GM20000 (cell line): ENCODE measurements around the gene TRIOBP.

Experiments
- DNase-seq: peaks from one replicate; pipeline ENCODE4 v3.0.0; 2012; ENCODE audit warnings: low spot score
- TF ChIP-seq, protein P1 (sequence below): IDR thresholded peaks from 2 replicates; pipeline ENCODE4 v1.5.1; 2012; ENCODE audit warnings: mild to moderate bottlenecking, control low read depth; ENCODE audit errors: extremely low read depth, missing control alignments

Gene TRIOBP

DNA sequence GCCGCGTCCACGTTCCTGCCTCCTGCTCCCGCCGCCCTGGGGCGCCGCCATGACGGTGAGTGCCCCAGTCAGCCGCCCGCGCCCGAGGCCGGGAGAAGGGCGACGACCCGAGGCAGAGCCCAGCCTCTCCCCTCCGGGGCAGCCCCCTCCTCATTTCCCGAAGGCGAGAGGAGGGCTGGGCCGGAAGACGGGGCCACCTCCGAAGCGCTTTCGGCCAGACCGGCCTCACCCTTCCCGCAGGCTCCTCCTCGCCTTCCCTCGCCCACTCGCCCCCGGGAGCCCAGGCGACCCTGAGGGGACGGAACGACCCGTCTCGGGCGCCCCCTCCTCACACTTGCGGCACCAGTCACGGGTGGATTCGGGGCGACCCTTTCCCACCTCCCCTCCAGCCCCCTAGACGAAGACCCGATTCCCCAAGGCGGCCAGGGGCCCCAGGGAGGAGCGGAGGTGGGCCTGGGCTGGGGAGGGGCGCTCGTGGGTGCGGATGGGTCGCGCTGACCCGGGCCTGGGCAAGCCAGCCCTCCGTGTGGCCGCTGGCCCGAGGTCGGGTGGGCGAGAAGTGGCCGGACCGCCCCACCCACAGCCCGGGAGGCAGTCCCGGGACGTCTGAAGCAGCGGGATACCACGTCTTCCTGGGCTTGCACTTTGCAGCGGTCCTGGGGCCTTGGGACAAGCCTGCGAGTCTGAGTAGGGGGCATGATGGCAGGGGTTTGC, 49.7 kb downstream of the TRIOBP start:
- peak; percentile 55 for DNase-seq
- TF ChIP-seq, protein P1, sequence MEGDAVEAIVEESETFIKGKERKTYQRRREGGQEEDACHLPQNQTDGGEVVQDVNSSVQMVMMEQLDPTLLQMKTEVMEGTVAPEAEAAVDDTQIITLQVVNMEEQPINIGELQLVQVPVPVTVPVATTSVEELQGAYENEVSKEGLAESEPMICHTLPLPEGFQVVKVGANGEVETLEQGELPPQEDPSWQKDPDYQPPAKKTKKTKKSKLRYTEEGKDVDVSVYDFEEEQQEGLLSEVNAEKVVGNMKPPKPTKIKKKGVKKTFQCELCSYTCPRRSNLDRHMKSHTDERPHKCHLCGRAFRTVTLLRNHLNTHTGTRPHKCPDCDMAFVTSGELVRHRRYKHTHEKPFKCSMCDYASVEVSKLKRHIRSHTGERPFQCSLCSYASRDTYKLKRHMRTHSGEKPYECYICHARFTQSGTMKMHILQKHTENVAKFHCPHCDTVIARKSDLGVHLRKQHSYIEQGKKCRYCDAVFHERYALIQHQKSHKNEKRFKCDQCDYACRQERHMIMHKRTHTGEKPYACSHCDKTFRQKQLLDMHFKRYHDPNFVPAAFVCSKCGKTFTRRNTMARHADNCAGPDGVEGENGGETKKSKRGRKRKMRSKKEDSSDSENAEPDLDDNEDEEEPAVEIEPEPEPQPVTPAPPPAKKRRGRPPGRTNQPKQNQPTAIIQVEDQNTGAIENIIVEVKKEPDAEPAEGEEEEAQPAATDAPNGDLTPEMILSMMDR, result no peak

DNA sequence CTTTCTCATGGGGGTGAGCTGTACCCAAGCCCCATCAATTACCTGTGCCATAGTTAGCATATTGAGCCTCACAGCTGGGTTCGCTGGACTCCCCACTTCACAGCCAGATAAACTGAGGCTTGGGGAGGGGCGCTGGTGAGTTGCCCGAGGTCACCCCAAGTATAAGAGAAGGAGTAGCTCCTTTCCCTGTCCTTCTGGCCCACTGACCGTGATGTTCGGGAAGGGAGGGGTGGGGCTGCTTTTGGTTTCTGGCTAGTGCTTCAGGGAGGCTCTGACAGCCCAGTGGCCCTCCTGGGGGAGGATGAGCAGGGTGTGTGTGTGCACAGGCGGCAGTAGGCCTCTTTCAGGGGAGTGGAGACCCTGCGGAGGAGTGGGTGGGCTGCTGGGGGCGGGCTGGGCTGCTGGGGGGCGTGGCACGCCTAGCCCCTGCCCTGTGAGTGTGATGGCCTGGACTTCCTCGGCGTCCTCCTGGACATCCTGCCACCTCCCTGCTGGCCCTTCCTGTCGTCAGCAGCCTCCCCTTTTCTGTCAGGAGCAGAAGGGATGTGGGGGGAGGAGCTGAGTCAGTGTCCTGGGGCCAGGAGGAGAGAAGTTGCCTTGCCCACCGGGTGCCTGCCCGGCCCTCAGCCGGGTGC, 50.3 kb downstream of the TRIOBP start:
- DNase-seq, result no peak
- TF ChIP-seq, protein P1, result no peak

DNA sequence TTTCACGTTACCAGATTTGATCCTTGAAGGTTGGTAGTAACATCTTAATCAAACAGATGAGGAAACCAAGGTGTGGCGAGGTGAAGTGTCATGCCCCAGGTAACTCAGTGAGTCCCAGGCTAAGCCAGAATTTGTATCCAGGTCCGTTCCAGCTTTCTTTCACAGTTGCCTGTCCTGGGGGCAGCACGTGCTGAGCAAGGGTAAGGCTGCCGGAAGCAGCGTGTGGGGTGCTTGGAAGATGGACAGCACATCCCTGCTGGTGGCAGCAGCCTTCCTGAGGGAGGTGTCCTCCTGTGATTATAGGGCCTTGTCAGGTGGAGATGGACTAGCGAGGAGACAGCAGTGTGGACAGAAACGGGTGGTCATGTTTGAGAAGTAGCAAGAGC, 50.9 kb downstream of the TRIOBP start:
- DNase-seq, result no peak
- TF ChIP-seq, protein P1, result no peak

DNA sequence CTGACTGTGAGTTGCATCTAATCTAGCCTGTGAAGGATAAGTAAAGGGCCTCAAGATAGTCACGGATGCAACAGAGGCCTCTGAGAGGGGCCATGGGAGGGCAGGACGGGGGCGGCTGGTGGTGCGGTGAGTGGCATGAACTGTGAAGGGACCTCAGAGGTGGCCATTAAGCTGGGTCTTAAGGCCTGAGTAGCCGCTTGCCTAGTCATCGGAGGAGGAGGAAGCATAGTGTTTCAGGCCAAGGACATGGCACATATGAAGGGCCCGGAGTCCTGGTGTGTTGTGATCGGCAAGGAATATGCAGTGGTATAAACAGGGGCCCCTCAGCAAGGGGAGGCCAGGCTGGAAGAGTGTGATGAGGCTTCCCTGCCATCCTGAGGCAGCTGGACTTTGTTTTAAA, 51.8 kb downstream of the TRIOBP start:
- TF ChIP-seq, protein P1, result no peak
- no peak for DNase-seq

DNA sequence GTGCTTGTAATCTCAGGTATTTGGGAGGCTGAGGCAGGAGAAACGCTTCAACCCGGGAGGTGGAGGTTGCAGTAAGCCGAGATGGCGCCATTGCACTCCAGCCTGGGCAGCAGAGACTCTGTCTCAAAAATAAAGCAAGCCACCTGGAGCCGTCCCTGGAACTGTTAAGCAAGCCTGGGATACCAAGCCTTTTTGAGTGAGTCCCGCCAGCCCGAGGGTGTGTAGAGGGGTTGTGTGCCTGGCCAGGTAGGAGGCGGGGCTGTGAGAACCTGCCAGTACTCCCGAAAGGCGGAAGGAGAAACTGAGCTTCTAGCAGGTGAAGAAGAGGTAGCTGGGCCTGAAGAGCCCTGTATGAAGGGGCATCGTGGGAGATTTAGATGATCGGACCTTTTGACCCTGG, 52.4 kb downstream of the TRIOBP start:
- no peak for DNase-seq
- TF ChIP-seq, protein P1, result no peak

DNA sequence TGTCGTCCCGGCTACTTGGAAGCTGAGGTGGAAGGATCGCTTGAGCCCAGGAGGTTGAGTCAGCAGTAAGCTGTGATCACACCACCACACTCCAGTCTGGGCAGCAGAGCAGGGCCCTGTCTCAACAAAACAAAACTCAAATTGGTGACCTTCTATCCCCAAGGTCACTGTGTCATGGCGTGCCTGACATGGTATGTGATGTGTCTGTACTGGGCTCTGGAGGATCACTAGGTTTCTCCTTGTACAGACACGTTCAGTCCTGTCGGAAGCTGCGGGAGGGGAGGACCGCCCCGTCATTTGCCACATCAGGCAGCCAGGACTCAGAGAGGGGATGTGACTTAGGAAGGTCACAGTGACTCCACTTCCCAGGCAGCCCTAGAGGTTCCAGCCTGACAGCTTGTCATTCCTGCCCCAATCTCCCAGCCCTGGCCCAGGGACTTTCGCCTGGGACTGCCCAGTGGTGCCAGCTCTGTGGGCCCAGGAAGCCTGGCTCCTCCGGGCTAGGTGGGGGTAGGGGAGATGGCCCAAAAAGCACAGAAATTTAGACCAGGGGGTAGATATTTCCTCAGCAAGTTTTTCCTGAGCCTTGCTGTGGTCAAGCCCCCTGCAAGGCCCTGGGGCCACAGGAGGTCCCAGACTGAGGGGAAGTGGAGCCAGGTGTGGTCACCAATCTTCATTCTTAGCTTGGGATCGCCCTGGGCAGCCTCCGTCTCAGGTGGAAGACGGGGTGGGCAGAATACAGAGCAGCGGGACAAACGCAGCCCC, 53.2 kb downstream of the TRIOBP start:
- TF ChIP-seq, protein P1, result no peak
- DNase-seq, result no peak

DNA sequence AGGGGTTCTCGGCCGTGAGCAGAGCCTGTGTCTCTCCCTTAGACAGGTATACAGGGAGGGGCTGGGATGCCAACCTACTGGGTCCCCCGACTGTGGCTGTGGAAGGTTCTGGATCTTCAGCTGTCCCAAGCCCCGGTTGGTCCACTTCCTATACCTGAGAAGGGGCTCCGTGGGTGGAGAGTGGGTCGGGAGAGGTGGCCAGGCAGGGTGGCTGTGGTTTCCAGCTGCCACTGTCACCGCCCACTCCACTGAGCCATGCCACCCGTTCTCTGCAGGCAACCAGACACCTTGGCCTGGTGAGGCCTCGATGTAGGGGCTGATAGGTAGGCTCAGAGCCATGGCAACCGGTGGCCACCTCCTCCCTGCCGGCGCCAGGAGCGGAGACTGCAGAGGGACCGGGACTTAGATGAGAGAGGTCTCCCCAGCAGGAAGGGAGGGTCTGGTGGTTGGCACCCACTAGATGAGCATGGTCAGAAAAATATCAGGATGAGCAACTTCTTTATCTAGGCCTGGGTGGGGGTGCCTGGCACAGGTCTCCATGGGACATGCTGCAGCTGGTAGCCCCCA, 53.8 kb downstream of the TRIOBP start:
- no peak for DNase-seq
- TF ChIP-seq, protein P1, result no peak
